Ishikawa (cell line): Measurements from ENCODE around the gene BCAT1.

Source experiments
- CREB1 ChIP-seq: IDR thresholded peaks from 2 replicates; pipeline ENCODE4 v1.6.1; 2012; ENCODE audit warnings: low read depth
- TF ChIP-seq, protein P1 (sequence below): IDR thresholded peaks from 2 replicates; pipeline ENCODE4 v1.6.1; 2012; ENCODE audit warnings: low read depth, mild to moderate bottlenecking

- TF ChIP-seq, protein P1, sequence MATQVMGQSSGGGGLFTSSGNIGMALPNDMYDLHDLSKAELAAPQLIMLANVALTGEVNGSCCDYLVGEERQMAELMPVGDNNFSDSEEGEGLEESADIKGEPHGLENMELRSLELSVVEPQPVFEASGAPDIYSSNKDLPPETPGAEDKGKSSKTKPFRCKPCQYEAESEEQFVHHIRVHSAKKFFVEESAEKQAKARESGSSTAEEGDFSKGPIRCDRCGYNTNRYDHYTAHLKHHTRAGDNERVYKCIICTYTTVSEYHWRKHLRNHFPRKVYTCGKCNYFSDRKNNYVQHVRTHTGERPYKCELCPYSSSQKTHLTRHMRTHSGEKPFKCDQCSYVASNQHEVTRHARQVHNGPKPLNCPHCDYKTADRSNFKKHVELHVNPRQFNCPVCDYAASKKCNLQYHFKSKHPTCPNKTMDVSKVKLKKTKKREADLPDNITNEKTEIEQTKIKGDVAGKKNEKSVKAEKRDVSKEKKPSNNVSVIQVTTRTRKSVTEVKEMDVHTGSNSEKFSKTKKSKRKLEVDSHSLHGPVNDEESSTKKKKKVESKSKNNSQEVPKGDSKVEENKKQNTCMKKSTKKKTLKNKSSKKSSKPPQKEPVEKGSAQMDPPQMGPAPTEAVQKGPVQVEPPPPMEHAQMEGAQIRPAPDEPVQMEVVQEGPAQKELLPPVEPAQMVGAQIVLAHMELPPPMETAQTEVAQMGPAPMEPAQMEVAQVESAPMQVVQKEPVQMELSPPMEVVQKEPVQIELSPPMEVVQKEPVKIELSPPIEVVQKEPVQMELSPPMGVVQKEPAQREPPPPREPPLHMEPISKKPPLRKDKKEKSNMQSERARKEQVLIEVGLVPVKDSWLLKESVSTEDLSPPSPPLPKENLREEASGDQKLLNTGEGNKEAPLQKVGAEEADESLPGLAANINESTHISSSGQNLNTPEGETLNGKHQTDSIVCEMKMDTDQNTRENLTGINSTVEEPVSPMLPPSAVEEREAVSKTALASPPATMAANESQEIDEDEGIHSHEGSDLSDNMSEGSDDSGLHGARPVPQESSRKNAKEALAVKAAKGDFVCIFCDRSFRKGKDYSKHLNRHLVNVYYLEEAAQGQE: no peak
- no peak for TF ChIP-seq CREB1
Measured at GRCh38 chr12:24853094-24853493, 95.8 kb downstream of the BCAT1 start.
